HG03139 (cell line): ENCODE measurements around the gene CTPS1.

Experiments
- ATAC-seq: cut with Tn5 transposase; IDR thresholded peaks from one replicate; pipeline ENCODE4 v1.9.1; 2021; ENCODE audit not compliant: unreplicated experiment

The CTPS1 gene

DNA sequence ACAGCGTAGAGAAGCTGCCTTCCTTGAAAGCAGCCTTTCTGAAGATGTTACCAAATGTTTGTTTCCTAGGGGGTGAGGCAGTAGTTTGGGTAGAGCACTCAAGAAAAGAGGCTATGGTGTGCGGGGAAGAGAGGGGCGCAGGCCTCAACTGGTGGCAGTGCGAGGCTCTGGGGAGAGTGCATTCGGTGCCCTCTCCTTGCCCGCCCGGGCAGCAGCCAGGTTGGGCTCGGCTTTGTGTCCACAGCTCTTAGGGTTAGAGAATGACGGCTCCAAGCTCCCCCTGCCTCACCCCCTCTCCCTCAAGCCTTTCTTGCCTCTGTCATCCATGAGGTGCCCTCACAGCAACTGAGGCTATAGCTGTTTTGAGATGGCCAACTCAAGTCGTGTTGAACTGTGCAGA is 42.9 kb downstream of the CTPS1 start:
- no peak for ATAC-seq

DNA sequence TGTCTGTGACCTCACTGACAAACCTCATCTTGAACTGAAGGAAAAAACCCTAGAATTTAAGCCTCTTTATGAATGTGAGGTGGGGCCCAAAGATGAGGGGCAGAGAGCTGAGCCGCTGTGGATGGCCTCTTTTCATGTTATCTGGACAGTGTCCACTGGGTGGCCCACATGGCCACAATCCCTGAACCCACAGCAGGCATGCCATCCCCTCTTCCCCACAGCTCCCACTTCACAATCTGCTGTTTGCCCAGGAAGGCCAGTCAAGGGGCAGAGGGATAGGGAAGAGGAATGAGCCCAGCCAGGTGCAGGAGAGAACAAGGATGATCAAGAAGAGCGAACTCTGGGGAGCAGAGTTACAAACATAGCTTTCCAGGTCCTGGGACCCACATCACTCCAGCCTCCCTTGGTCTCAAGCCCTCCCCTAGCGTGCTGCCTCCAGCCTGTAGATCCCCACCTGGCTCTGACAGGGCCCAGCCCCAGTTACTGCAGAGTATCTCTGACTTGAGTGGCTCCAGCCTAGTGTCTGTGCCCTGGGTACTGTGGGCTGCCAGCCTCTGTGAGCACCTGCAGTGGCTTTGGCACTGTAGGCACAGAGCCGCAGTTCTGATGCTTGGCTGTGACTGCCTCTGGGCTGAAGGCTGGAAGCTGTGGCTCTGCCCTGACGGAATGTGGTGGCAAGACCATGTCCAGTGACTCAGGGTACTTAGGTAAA is 43.9 kb downstream of the CTPS1 start:
- ATAC-seq = no peak

DNA sequence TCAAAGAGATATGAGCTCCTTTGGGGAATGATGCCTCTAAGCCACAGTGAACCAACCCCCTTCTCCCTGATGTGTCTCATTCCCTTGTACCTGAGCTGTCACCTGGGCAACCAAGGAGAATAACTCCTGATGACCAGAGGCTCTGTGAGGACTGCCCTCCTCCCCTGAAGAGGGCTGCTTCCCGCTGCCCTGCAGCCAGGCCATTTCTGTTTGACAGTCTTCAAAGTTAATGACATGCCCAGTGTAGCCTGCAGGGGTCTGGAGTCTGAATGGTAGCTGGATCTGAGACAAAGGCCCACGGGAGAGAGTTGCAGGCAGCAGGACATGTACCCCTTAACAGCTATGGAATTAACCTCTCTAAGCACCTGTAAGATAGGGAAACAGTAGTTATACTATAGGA is 45.5 kb downstream of the CTPS1 start:
- no peak for ATAC-seq

DNA sequence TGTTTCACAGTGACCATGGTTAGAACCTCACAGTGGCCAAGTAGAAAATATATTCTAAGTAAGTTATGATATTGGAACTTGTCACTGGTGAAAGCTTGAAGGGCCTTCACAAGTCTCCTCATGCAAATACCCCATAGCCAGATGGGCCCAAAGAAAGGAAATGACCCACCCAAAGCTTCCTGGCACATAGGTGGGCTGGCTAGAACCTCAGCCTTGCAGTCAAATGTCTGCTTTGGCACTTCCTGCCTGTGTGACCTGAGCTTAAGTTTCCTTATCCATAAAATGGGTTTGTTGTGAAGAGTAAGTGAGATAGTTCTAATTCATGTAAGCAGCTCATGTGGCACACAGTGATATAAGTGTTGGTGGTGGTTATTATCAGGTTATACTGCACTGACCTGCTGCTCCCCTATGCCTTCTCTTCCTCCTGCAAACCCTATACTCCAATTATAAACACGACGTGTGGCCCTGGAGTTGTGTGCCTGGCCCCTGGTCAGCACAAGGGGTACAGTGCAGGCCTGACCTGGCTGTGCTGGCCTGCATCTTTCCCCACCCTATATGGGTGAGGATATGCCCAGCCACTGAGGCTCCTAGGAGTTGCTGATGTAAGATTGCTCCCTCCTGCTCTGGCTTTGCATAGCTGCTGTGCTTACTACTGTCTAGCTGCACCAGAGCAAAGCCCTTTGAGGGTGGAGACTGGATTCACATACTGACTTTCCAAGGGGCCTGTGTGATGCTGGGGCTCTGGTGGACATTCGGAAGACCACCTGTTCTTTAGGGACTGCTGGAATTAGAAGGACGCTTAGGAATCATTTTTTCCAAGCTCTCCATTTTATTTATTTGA is 46.7 kb downstream of the CTPS1 start:
- no peak for ATAC-seq

DNA sequence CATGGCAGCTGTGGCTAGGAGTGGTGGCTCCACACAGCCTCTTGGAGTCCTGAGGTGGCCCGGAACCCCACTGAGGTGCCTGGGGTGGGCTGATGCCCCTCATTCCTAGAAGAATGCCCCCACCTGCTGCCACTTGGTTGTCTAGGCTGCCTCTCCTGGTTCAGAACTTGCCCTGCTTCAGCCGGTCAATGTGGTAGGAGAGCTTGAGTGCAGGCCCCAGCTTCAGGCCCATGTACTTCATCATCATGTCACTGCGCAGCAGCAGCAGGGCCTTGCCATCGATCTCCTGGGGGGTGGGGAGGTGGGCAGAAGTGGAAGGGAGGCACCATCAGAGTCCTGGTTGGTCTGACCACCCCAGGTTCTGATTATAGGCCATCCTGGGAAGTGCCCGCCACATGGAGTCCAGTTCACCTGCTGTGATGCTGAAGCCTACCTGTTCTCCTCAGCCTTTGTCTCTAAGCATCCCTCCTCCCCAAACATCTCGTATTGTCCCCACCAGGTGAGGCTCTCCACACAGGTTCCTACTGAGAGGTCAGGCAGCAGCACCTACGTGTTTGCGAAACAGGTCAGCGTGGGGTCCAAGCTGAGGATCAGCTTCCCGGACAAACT is 48.6 kb downstream of the CTPS1 start:
- no peak for ATAC-seq

DNA sequence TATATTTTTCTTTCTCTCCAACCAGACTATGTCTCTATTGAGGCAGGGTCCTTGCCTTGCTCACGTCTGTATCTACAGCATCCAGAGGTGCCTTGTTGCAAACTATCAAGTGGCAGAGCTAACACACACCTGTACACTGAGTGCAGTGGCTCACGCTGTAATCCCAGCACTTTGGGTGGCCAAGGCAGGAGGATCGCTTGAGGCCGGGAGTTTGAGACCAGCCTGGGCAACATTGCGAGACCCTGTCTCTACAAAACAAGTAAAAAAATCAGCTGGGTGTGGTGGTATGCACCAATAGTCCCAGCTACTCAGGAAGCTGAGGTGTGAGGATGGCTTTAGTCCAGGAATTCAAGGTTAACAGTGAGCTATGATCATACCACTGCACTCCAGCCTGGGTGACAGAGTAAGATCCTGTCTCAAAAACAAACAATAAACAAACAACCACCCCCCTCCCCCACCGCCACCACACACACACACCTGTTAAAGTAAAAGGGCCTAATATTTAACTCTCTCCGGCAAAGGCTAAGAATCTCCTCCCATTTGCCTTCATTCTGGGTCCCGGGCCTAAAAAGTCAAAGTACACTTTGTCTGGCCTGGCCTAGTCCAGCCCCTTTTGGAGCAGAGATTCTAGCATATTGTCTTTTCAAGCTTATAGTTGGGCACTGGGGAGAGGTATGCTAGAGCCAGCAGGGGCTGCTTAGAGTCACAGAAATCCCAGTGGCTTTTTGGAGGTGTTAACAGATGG is 51.5 kb downstream of the CTPS1 start:
- no peak for ATAC-seq

DNA sequence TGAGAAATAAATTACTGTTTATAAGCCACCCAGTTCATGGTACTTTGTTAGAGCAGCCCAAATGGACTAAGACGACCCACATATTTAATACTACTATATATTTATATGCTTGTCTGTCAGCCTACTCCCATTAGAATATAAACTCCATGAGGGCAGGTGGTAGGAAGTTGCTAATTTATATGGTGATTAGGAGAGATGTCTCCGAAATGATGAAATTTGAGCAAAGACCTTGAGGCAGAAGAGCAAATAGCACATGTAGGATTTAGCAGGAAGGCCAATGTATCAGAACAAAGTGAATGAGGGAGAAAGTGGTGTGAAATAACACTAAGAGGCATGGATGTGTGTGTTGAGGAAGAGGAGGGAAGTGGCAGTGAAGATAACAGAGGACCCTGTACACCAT is 52.7 kb downstream of the CTPS1 start:
- ATAC-seq = no peak

DNA sequence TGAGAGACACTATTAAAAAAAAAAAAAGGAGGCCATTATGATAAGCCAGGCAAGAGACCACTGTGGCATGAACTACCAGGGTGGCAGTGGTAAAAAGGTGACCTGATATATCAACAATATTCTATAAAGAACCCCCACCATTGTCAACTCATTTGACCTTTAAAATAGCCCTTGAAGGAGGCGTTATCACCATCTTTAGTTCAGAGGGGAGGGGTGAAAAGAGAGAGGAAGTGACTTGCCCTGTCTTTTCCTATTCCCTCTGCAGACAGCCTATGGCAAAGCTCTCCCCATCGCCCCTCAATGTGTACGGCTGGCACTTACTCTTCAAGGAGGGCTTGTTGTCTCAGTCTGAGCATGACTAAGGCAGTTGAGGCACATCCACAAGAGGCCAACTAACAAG is 53.8 kb downstream of the CTPS1 start:
- no peak for ATAC-seq

DNA sequence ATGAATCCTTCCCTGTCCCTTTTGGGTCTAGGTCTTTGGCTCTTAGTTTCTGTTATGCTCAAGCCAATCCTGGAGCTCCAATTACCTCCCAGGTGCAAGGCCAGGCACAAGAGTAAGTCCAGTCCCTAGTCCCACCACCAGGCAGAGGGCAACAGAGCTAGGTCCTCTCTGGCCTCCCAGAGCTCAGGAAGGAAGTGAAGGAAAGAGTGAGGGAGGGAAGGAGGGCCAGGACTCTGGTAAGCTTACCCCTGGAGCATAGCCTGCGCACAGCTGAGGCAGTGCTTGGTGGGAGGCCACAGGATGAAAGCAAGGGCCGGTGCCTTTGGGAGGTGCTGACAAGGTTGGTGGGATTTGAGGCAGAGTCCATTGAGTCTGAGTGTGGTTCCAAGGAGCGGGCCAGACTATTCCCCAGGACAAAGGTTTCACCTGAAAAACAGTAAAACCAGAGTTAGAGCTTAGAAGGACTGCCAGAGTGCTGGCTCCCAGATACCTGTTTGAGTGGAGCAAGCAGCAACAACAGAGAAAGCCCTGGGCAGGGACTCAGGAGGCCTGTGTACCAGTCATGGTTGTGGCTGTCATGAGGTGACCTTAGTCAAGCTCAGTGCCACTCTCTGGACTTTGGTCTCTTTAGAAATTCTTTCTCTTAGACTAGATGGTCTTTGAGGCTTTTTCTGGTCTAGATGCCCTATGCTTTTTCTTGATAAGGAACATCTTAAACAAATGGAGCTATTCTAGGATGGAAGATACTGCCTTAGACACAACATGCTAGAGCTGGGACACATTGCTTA is 57.8 kb downstream of the CTPS1 start:
- ATAC-seq = no peak

DNA sequence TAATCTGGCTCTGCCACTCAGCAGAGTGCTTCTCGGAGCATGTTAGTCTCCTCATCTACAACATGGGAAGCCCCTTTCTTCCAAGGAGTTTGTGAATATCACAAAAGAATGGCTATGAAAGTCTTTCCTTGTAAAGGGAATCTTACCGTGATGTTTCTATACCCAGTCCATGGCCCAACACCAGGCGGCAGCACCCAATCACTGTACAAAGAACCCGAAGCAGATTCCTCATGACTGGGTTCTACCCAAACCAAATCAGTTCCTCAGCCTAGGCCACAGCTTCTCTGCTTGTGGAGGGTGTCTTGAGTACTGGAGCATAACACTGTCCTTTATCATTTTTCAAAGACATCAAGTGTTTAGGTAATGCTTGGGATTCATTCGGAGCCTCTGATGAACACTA is 58.6 kb downstream of the CTPS1 start:
- ATAC-seq = no peak

DNA sequence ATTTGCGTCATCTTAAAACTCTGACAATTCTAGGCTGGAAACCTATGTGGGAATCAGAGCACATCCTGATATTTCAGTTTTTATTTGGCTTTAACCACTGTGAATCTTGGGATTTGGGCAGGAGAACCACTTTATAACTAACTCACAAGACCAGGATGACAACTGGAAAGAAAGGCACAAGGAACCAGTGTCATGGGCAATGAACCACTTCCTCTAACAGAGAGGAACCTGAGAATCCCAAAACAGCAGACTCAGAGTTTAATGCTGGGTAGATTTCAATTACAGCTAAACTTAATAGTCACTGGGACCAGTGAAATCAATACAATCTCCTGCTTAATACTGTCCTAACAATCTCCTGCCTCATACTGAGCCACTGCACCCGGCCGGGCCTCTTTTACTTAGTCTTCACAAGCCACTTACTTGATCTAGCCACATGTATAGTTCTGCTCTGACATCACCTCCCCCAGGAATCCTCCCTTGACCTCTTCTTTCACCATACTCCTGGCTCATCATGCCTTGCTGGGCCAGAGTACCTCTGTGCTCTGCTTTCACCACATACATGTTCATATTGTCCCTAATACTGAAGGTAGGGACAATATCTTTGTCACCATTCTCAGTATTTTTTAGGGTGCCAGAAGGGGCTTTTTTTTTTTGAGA is 62.2 kb downstream of the CTPS1 start:
- no peak for ATAC-seq

DNA sequence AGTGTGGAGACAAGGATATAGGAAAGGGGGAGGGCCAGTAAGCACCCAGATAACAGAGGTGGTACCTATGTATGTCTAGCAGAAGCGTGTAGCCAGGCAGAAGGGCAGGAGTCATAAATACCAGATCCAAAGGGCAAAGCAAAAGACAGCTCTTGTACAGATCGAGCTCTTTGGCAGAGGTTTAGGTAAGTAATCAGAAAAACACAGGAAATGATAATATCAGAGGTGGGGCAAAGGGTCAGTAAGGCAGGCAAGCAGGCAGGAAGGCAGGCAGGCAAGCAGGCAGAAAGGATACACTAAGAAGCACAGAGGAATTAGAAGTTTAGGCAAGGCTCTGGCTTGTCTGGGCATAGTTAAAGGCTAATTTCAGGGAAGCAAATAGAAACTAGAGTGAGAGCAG is 64.7 kb downstream of the CTPS1 start:
- ATAC-seq = no peak

DNA sequence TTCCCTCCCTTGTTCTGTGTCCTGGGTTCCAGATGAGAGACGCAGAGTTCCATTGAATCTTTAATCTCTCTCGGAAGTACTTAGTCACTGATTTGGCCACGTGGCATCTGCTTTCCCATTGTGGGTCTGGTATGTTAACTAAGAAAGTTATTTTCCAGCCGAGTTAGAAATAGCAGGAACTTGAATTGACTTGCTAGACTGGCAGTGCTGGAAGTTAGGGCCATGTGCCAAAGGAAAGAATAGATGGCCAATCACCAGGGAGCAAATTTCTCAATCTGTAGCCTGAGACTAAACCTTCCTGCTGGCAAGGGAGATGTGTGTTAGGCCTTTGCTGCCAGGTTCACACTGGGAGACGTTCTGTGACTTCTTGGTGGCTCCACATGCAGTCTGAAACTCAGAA is 66.2 kb downstream of the CTPS1 start:
- ATAC-seq = no peak

DNA sequence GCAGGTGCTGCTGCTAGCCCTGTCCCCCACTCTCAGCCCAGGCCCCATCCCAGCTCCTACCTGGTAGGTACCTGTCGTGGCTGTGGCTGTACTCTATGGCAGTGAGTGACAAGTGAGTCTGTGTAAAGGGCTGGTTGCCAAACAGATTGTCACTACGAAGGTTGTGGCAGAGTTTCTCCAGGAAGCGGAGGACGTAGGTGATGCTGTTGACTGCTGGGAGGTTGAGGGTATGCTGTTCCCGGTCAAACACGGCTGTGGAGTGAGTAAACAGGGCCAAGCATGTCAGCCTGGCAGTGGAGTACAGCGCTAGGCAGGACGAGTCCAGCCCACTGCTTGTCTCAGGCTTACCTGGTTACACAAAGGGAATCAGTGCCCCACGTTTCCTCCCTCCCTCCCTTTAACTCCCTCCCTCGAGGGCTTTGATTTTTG is 66.9 kb downstream of the CTPS1 start:
- ATAC-seq = no peak

DNA sequence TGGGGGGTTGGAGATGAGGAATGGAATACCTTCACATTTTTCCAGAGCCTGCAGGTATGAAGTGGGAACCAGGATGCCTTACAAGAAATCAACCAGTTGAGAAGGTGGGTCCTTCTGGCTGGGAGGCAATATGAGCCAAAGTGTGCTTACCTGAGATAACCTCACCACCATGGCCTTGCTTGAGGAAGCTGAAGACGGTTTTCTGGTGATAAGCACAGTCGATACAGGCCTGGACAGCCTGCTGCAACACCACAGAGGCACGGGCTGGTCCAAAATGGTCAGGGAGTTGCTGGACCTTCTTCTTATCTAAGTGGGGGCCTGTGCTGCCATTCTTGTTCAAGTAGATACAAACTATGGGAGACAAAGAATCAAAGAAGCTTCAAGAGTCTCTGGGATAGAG is 69.0 kb downstream of the CTPS1 start:
- ATAC-seq = no peak

DNA sequence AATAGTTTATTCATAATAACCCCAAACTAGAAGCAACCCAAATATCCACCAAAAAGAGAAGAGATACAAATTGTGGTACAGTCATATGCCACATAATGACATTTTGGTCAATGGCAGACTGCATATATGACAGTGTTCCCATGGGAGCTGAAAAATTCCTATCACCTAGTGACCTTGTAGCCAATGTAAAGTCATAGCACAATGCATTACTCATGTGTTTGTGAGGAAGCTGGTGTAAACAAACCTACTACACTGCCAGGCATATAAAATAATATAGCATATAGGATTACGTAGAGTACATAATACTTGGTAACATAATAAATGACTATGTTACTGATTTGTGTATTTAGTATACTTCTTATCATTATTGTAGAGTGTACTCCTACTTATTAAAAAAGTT is 71.5 kb downstream of the CTPS1 start:
- no peak for ATAC-seq

DNA sequence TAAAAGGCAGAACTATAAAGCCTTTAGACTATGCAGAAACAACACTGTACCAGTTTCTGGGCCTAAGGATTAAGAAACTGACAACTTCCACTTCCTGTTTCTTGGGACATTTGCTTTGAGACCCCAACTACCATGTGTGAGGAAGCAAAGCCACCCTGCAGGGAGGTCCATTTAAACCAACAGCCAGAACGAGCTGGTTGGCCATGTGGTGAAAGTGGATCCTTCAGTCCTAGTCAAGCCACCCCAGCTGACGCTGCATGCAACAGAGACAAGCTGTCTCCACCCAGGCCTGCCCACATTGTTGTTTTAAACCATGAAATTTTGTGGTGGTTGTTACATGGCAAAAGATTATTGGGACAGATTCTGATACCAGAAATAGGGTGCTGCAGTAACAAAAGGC is 73.8 kb downstream of the CTPS1 start:
- ATAC-seq = no peak

DNA sequence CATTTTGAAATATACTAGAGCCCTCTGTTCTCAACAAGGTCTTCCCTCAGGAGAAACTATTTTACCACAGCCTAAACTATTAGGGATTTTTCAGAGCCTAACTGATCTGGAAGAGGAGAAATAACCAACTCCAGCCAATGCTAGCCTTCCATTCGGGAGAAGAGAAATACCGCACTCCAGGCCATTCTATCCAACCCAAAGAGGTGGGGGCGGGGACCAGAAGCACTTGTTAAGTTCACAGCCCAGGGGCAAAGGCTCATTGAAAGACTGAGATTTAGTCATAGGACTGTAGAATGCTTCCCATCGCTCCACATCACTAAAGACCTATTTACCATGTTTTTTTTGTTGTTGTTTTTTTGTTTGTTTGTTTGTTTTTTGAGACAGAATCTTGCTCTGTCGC is 77.4 kb downstream of the CTPS1 start:
- no peak for ATAC-seq
